Osteocyte (in vitro differentiated cells): Measurements from ENCODE around the gene TDP2. TPM values are rescaled to one million over a fixed set of nuclear protein-coding genes. Genes with fewer than 3 reads are reported as not detected.

ENCODE experiments used
- DNase-seq: peaks from one replicate; pipeline ENCODE4 v3.0.0; 2021; ENCODE audit warnings: mixed read lengths; ENCODE audit not compliant: unreplicated experiment; ENCODE audit errors: extremely low spot score
- H3K27ac Mint-ChIP-seq: one replicate; pipeline ENCODE4 v1.8.0; 2021; ENCODE audit warnings: mild to moderate bottlenecking, mixed read lengths; ENCODE audit not compliant: unreplicated experiment
- H3K27me3 Mint-ChIP-seq: one replicate; pipeline ENCODE4 v1.8.0; 2021; ENCODE audit warnings: mixed read lengths; ENCODE audit not compliant: unreplicated experiment
- H3K36me3 Mint-ChIP-seq: one replicate; pipeline ENCODE4 v1.8.0; 2021; ENCODE audit warnings: mixed read lengths; ENCODE audit not compliant: unreplicated experiment
- H3K4me1 Mint-ChIP-seq: one replicate; pipeline ENCODE4 v1.8.0; 2021; ENCODE audit warnings: mixed read lengths; ENCODE audit not compliant: unreplicated experiment
- H3K4me3 Mint-ChIP-seq: one replicate; pipeline ENCODE4 v1.8.0; 2021; ENCODE audit warnings: mild to moderate bottlenecking, moderate library complexity, mixed read lengths; ENCODE audit not compliant: unreplicated experiment
- H3K9me3 Mint-ChIP-seq: one replicate; pipeline ENCODE4 v1.8.0; 2021; ENCODE audit warnings: mixed read lengths; ENCODE audit not compliant: unreplicated experiment
- total RNA-seq: library from RNA; stranded (reverse); gene quantifications from 2 replicates; pipeline ENCODE4 v1.2.1, GENCODE V29; 2021
- TF ChIP-seq, protein P1 (sequence below): fragments of 200-600 bp; sonication (generic); IDR thresholded peaks from 2 replicates; pipeline ENCODE4 v1.5.0; 2021; ENCODE audit warnings: antibody characterized with exemption, mild to moderate bottlenecking, moderate library complexity

TDP2 gene
- total RNA-seq, 1 donor from 2014 or later: 31.5 TPM

- H3K4me3 Mint-ChIP-seq: no peak overlapping the region
- peaks cover 30% of the 10 kb centered on the region for H3K36me3 Mint-ChIP-seq
- TF ChIP-seq, protein P1, sequence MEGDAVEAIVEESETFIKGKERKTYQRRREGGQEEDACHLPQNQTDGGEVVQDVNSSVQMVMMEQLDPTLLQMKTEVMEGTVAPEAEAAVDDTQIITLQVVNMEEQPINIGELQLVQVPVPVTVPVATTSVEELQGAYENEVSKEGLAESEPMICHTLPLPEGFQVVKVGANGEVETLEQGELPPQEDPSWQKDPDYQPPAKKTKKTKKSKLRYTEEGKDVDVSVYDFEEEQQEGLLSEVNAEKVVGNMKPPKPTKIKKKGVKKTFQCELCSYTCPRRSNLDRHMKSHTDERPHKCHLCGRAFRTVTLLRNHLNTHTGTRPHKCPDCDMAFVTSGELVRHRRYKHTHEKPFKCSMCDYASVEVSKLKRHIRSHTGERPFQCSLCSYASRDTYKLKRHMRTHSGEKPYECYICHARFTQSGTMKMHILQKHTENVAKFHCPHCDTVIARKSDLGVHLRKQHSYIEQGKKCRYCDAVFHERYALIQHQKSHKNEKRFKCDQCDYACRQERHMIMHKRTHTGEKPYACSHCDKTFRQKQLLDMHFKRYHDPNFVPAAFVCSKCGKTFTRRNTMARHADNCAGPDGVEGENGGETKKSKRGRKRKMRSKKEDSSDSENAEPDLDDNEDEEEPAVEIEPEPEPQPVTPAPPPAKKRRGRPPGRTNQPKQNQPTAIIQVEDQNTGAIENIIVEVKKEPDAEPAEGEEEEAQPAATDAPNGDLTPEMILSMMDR: no peak
- no peak for DNase-seq
- no peaks in the 10 kb centered on the region for H3K27me3 Mint-ChIP-seq
- H3K4me1 Mint-ChIP-seq: no peaks in the 10 kb centered on the region
- H3K9me3 Mint-ChIP-seq: no peaks in the 10 kb centered on the region
- H3K27ac Mint-ChIP-seq: no peak overlapping the region
Observed at GRCh38 chr6:24658573-24659560, 7.8 kb downstream of the TDP2 start.

DNA sequence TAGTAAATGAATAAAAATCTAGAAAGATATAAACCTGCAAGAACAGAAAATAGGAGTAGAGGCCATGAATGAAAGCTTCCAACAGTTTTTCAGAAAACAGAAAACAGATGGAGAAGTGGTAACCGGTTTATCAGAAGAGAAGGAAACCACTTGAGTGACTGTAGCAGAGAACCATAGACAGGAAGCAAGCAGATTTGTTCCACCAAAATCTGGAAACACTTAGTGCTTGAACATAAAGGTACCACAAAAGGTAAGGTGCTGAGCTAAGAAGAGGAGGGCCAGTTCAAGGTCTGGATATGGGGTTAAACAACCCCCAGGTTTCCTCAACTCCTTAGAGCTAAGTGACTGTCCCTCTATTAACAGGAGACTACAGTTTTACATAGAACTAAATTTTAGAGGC lies 11.5 kb downstream of the TDP2 start:
- H3K27ac Mint-ChIP-seq: no peak overlapping the region
- H3K36me3 Mint-ChIP-seq: peaks cover 34% of the 10 kb centered on the region
- H3K4me1 Mint-ChIP-seq: no peaks in the 10 kb centered on the region

GRCh38 chr6:24650365-24650764 lies 16.3 kb downstream of the TDP2 start:
- no peak for DNase-seq
- TF ChIP-seq, protein P1: no peak
- Mint-ChIP-seq H3K9me3 (no peaks in the 10 kb centered on the region), H3K4me3 (no peak overlapping the region), H3K36me3 (peaks cover 27% of the 10 kb centered on the region), H3K4me1 (peaks cover 10% of the 10 kb centered on the region), H3K27me3 (peaks cover 4% of the 10 kb centered on the region), H3K27ac (no peak overlapping the region)

More for the DNA sequence above, 11.5 kb downstream of the TDP2 start:
- no peaks in the 10 kb centered on the region for H3K27me3 Mint-ChIP-seq
- no peak overlapping the region for H3K4me3 Mint-ChIP-seq
- no peaks in the 10 kb centered on the region for H3K9me3 Mint-ChIP-seq
- DNase-seq: no peak
- TF ChIP-seq, protein P1: no peak

DNA sequence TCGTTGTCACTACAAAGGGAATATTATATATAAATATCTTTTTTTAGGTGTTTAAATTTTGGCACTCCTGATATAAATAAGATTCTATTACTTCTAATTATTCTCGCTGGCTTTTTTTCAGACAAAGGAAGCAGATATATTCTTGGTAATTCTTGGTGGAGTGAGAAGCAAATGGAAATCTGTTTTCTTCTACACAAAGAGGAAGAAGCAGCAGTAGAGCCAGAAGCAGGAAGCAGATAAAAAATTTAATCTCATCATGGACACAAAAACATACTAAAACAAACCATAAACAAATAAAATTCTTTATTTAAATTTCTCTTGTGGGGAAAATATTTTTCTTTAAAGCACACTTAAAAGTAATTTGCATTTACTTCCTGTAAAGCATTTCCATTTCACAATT lies 17.0 kb downstream of the TDP2 start:
- Mint-ChIP-seq H3K4me3 (no peak overlapping the region), H3K27me3 (peaks cover 11% of the 10 kb centered on the region), H3K36me3 (peaks cover 27% of the 10 kb centered on the region), H3K4me1 (peaks cover 12% of the 10 kb centered on the region), H3K9me3 (no peaks in the 10 kb centered on the region), H3K27ac (no peak overlapping the region)
- TF ChIP-seq, protein P1: no peak
- DNase-seq: no peak

DNA sequence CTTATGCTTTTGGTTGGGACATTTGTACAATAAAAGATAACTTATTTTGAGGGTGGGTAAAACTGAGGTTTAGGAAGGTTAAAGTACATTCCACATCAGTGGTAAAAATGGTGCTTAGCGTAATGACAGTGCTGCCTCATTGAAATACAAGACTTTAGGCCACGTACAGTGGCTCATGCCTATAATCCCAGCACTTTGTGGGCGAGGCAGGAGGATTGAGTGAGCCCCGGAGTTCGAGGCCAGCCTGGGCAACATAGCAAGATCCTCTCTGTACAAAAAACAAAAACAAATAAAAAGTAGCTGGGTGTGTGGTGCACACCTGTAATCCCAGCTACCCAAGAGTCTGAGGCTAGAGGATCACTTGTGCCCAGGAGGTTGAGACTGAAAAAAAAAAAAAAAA lies 18.4 kb downstream of the TDP2 start:
- H3K9me3 Mint-ChIP-seq: no peaks in the 10 kb centered on the region
- peaks cover 12% of the 10 kb centered on the region for H3K4me1 Mint-ChIP-seq
- DNase-seq: no peak
- H3K4me3 Mint-ChIP-seq: no peak overlapping the region
- H3K27me3 Mint-ChIP-seq: peaks cover 20% of the 10 kb centered on the region
- no peak overlapping the region for H3K27ac Mint-ChIP-seq
- H3K36me3 Mint-ChIP-seq: peaks cover 20% of the 10 kb centered on the region
- TF ChIP-seq, protein P1: no peak
